GM13977 (cell line): ENCODE data around the gene NEMF.
"Not testable (repeated sequence)": the region's sequence is repeated elsewhere in the genome, so short reads cannot be mapped to it uniquely, and the experiment has no call there.

ENCODE experiments used
- DNase-seq: peaks from one replicate; pipeline ENCODE4 v3.0.0; 2012; ENCODE audit warnings: low spot score
- CTCF ChIP-seq: IDR thresholded peaks from 2 replicates; pipeline ENCODE4 v1.5.1; 2012; ENCODE audit warnings: mild to moderate bottlenecking, control low read depth; ENCODE audit not compliant: insufficient read depth; ENCODE audit errors: extremely low read depth, missing control alignments
- in situ Hi-C: fragments of 300-500 bp; cut with MboI; formaldehyde crosslinking; loops from one replicate; pipeline ENCODE4 v1.12.0; 2022; ENCODE audit warnings: low sequenced_read_pairs, low pct_unique_long_range_greater_than_20kb, mixed read lengths, inconsistent platforms; ENCODE audit not compliant: unreplicated experiment

NEMF gene

GRCh38 chr14:49767571-49768300 is 84.9 kb downstream of the NEMF start, which contains the start of gene KLHDC2:
TSS of gene KLHDC2 (plus strand) at chr14:49768153. CDS start at chr14:49768469, 316 bp downstream.
- in situ Hi-C loops = no loop called here
- TF ChIP-seq CTCF = peak; percentile 81
- DNase-seq = peak; percentile 91

GRCh38 chr14:49767270-49767570 is 85.4 kb downstream of the NEMF start:
- no peak for DNase-seq
- in situ Hi-C loops = no loop called here
- no peak for TF ChIP-seq CTCF

- in situ Hi-C loops = no loop called here
- DNase-seq = peak; percentile 10
- no peak for TF ChIP-seq CTCF
Measured at GRCh38 chr14:49766839-49767238, 85.7 kb downstream of the NEMF start.

- no peak for DNase-seq
- in situ Hi-C loops = no loop called here
- TF ChIP-seq CTCF = no peak
Measured at GRCh38 chr14:49761839-49762551, 90.6 kb downstream of the NEMF start.

- in situ Hi-C loops = no loop called here
- no peak for DNase-seq
- TF ChIP-seq CTCF = no peak
Measured at GRCh38 chr14:49755378-49755777, 97.2 kb downstream of the NEMF start.

GRCh38 chr14:49754570-49755097 is 98.0 kb downstream of the NEMF start:
- no peak for TF ChIP-seq CTCF
- in situ Hi-C loops = no loop called here
- DNase-seq = no peak

- DNase-seq, in situ Hi-C loops: not testable (repeated sequence)
Measured at GRCh38 chr14:49746476-49746875, 106.1 kb downstream of the NEMF start.
